Stimulated activated CD8-positive, alpha-beta memory T cell treated with anti-CD3 and anti-CD28 coated beads, Interleukin-4, amount 100 ng/mL, for 24 hours (primary cell): Measurements from ENCODE around the gene RAD51B.

Experiments
- DNase-seq: peaks from one replicate; pipeline ENCODE4 v3.0.0-alpha.2; 2020; ENCODE audit warnings: low read depth

RAD51B gene

GRCh38 chr14:68598089-68598488, 778.5 kb downstream of the RAD51B start:
- DNase-seq: no peak

DNA sequence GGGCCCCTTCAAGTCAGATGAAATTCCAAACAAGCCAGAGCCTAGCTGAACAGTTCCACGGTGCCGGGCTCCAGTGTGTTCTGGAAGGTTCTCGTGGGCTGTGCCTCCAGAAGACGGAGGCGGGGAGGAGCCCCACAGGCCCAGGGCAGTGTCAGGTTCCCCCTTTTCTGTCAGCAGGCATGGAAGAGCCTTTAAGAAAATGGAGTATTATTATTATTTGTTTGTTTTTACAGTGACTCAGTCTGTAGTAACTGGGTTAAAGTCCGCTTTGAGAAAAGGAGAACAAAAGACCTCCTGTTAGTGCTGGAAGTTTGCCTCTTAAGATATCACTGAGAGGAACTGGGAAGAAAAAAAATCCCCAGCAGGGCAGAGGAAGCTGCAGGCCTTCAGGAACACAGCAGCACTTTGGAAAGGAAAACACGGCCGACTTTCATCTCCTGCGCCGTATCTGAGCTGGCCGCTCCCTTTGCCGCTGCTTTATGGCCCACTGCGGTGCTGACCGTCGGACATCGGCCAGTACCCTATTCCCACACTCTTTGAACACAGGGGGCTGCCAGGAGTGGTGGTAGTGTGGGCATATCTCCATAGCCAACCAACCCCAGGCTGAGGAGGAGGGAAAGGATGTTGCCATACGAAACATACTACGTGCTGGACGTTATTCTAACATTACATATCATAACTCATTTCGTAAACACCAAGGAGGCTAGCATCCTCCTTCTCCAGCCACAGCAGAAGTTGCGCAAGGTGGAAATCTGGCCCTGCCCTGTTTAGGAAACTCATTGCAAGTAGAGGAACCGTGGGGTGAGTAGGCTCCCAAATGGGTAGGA, 779.3 kb downstream of the RAD51B start:
- no peak for DNase-seq

DNA sequence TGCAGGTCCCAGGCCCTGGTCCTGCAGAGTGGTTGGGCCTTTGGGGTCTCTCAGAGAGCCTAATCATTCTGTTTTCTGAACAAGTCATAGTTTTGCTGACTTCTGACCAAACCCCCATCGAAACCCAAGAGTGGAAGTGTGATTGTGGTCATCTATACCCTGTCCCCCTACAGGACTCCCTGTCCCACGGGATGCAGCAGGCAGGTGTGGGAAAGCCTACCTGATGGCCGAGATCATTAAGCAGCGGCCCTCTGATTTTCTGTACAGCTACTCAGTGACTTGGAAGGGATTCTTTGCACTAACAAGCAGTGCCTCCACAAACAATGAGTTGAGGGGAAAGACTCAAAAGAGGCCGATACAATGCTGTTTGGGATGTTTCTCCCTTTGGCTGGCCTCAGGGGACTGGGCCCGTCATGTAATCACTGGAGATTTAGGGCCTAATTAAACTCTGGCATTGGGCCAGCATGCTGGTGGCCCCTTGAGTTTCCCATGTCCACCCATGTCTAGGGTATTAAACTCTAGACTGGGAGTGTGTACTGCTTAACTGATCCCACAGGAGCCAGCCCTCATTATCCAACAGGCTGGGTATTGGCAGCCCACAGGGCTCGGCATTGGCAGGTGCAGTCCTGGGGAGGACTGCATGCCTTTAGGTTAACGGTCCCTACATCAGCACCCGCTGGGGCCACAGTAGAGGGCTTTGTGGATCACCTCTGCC, 780.5 kb downstream of the RAD51B start:
- DNase-seq: no peak

DNA sequence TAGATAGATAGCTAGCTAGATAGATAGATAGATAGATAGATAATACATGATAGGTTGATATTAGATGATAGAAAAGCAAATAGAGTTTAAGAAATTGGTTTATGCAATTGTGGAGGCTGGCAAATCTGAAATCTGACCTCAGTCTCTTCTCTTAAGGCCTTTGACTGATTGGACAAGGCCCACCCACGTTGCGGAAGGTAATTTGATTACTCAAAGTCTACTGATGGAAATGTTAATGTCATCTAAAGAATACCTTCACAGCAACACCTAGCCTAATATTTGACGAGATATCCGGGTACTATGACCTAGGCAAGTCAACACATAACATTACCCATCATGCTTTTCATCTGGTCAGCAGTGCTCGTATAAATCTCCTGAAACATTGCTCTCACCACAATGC, 782.9 kb downstream of the RAD51B start:
- DNase-seq: no peak

- DNase-seq: no peak
Measured at GRCh38 chr14:68603533-68604360, 784.2 kb downstream of the RAD51B start.

GRCh38 chr14:68604361-68604730, 784.8 kb downstream of the RAD51B start:
- DNase-seq: no peak

DNA sequence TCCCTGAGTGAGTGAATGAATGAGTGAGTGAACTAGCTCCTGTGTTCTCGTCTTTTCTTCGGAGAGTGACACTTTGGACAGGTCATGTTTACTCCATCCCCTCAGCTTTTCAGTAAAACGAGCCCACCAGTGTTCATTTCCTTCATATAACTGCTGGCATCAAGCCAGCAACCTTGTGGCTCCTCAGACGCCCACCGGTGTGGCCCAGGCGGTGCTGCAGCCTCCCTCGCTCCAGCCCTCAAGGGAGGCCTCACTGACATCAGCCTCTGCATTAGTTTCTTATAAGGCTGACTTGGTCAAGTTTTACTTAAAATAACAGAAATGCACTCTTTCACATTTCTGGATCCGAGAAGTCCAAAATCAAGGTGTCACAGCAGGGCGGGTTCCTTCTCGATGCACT, 785.2 kb downstream of the RAD51B start:
- DNase-seq: no peak

DNA sequence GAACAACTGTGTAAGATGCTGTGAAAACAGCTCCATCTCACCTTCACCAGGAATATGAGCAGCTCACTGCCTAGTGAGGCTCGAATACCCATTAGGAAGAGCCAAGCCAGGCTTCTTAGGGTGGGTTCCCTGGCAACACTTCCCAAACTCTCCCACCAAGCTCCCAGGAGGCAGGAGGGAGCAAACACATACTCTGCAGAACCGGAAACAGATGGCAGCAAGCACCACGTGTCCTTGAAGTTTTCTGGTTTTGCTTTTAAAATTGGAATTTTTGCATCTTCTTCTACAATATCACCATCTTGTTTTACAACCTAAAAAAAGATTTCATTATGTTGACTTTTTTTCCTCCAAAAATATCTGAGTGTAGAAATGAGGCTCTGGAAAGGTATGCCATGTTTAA, 786.6 kb downstream of the RAD51B start:
- DNase-seq: no peak

GRCh38 chr14:68606644-68607043, 787.1 kb downstream of the RAD51B start:
- DNase-seq: no peak

GRCh38 chr14:68607081-68607866, 787.7 kb downstream of the RAD51B start:
- no peak for DNase-seq

DNA sequence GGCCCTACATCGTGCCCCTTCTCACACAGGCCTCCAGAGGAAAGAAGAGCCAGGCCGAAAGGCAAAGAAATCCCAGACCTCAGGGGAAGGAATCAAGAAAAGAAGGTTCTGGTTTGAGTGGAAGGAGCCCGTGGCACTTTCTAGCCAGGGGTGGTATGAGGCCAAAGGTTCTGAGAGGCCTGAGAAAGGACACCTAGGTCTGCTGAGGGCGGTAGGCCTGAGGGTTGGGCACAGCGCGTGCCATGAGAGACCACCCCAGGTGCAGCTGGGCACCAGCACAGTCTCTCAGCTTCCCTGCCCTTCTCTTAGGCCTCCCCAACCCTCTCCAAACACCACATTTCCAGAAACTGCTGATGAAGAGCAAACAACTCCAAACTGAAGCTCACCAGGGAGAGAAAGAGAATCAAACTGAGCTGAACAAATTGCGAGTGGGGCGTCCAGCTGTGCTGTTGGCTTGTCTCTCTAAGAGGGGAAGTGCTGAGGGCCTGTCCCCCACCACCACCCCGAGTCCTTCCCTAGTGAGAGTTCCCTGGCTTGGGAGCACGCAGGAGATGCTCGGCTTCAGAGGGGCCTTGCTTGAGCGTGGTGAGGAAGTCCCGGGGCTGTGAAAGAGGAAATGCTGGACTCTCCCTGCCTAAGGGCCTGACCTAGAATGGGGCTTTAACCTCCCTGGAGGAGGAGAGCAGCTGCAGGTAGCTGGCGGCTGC, 788.4 kb downstream of the RAD51B start:
- DNase-seq: no peak

DNA sequence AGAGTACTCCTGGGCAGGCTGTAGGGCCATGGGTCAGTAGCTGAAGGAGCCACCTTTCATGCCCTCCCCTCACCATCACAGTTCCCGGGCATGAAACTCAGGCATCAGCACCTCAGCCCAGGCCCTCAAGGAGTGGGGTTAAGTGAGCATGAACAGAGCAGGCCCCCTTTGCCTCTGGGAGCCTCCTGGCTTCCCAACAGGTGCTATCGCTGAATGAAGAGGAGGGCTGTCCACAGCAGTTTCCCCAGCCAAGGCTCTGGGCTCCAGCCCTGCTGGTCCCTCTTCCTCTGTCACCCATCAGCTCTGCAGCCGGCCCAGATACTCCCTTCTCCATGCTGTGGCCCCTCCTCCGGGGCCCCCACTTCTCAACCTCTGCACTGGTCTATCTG, 789.0 kb downstream of the RAD51B start:
- DNase-seq: no peak

DNA sequence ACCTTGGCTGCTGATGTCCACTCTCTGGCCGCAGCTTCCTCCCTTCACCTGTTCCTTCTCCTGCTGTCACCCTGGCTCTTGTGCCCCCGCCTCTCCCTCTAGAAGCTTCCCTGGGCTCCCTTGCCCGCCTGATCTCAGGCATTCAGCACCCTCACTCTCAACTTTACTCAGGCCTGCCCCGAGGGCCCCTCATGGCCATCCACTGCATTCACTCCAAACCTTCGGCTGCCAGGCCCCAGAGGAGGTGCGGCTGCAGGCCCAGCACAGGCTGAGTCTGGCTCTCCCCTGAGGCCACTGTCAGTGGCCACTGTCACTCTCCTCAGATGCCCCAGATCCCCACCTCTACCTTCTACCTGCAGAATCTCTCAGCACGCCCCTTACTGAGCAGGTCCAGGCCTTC, 789.4 kb downstream of the RAD51B start:
- DNase-seq: no peak

DNA sequence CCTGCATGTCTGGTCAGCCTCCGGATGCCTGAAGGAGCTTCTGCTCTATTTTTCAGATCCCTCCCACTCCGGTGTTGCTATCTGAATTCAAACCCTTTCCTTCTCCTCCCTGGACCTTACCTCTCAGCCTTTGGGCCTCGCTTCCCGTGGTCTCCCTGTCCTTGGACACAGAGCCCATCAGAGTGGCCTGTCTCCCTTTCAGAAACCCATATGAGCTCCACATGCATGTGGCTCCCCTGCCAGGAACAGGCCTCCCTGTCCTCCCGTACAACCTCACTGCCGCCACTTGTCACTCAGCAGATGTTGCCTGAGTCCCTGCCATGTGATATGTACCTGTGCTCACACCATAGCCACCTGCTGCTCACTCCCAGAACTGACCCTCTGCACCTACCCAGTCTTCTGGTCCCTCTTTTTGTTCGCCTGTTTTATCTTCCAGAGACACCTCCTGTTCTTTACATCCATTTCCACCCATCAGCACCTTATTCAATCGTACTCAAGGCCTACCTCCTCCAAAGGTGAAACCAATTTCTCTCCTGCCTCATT, 790.7 kb downstream of the RAD51B start:
- no peak for DNase-seq

GRCh38 chr14:68611599-68611998, 792.0 kb downstream of the RAD51B start:
- no peak for DNase-seq

GRCh38 chr14:68612049-68612448, 792.5 kb downstream of the RAD51B start:
- no peak for DNase-seq

DNA sequence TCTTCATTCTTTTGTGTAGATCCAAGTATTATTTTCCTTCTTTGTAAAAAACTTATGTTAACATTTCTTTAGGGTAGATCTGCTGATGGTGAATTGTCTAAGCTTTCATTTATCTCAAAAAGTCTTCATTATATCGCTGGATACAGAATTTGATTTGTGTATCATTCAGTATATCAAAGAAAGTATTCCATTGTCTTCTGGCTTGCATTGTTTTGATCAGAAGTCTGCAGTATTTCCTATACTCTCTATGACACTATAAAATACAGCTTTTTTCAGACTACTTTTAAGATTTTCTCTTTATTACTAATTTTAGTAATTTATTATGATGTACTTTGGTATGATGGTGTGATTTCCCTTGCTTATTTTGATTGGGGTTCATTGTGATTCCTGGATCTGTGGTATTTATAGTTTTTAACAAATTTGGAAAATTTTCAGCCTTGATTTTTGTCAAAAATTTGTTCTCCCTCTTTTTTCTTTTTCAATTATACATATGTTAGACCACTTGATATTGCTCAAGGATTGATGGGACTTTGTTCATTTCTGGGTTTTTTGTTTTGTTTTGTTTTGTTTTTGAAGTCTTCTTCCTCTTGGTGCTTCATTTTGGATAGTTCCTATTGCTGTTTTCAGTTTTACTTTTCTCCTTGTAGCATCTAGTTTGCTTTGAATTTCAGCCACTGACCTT, 796.8 kb downstream of the RAD51B start:
- no peak for DNase-seq

DNA sequence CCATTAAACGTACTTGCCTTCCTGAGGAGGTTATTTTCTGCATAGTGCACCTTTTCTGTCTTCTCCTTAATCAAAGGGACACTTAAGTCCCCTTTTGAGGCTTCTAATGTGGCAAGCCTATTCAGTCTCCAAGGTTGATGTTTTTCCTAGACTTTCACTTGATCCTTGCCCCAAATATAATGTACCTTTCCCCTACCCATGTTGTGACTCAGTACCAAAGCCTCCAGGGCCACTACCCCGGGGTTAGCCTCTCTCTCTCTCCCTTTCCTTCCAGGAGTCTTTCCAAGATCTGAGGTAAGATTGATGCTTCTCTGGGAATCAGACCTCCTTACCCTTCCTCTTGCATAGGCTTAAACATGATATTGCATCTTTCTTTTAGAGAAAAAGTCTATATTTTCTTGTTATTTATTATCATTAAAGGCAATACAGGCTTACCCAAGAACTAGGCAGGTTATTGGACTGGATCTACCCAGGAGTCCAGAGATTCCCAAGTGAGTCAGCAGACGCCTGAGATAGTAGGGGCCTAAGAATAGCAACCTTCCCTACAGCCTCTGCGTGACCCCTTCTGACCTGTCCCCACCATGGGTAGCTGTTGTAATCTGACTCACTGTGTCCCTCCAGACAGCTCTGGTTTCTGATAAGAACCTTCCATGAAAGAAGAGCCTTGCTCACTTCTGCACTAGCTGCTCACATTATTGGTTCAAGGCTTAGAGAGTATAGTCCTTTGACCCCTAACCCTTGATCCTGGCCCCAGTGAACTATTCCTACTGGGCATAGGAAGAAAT, 800.4 kb downstream of the RAD51B start:
- DNase-seq: no peak
